Measurements from ENCODE around the gene STRA8. TPM values are rescaled to one million over a fixed set of nuclear protein-coding genes. Genes with fewer than 3 reads are reported as not detected.

Gene STRA8
- total RNA-seq, 1 experiment from 2014 or later = not detected

- no peaks in the 10 kb centered on the region for H4K20me1 ChIP-seq (ENCODE audit: insufficient read depth)
- no peak overlapping the region for H3K4me3 ChIP-seq
- no peak for DNase-seq
- no peaks in the 10 kb centered on the region for H3K9me3 ChIP-seq (ENCODE audit: insufficient read depth, low read depth)
- no peaks in the 10 kb centered on the region for H3K4me1 ChIP-seq (replicated peaks; ENCODE audit: insufficient read depth)
- peaks cover 37% of the 10 kb centered on the region for H3K27me3 ChIP-seq (ENCODE audit: insufficient read depth, low read depth)
- intact Hi-C loops (cut with micrococcal nuclease; ENCODE audit: unreplicated experiment) = no loop called here
- ChIA-PET CTCF (no interaction called here), POLR2A (ENCODE audit: unreplicated experiment) (no interaction called here)
- no TSS peak for BruUV-seq (replicated peaks)
- no peak overlapping the region for H3K4me2 ChIP-seq
- no peaks in the 10 kb centered on the region for H3K36me3 ChIP-seq (ENCODE audit: low read depth)
- H3K79me2 ChIP-seq (ENCODE audit: low read depth) = no peaks in the 10 kb centered on the region
- no peaks in the 10 kb centered on the region for H3F3A ChIP-seq (ENCODE audit: insufficient read depth, low read depth)
- no peak overlapping the region for H2AFZ ChIP-seq
- no peak for TF ChIP-seq CTCF (conservative IDR thresholded peaks at IDR 0.05)
- no peak for TF ChIP-seq EZH2 (IDR thresholded peaks at IDR 0.05; ENCODE audit: low read depth)
- no peaks in the 10 kb centered on the region for H3K9me2 ChIP-seq (ENCODE audit: insufficient read depth)
- H3K27ac ChIP-seq = no peak overlapping the region
Measured at GRCh38 chr7:135265637-135266036, 32.0 kb downstream of the STRA8 start.

GRCh38 chr7:135269921-135270320 is 36.3 kb downstream of the STRA8 start:
- H3K4me3 ChIP-seq = no peak overlapping the region
- no peaks in the 10 kb centered on the region for H3K9me3 ChIP-seq (ENCODE audit: insufficient read depth, low read depth)
- H3F3A ChIP-seq (ENCODE audit: insufficient read depth, low read depth) = no peaks in the 10 kb centered on the region
- no peak overlapping the region for H2AFZ ChIP-seq
- H3K27me3 ChIP-seq (ENCODE audit: insufficient read depth, low read depth) = peaks cover 37% of the 10 kb centered on the region
- ChIA-PET POLR2A (ENCODE audit: unreplicated experiment) (no interaction called here), CTCF (no interaction called here)
- intact Hi-C loops (cut with micrococcal nuclease; ENCODE audit: unreplicated experiment) = loop anchor here (10.0 kb wide), 1 partner anchor 585 kb away; no protein-coding TSS in a partner anchor
- no TSS peak for BruUV-seq (replicated peaks)
- no peak overlapping the region for H3K27ac ChIP-seq
- no peaks in the 10 kb centered on the region for H3K4me1 ChIP-seq (replicated peaks; ENCODE audit: insufficient read depth)
- no peaks in the 10 kb centered on the region for H4K20me1 ChIP-seq (ENCODE audit: insufficient read depth)
- no peaks in the 10 kb centered on the region for H3K9me2 ChIP-seq (ENCODE audit: insufficient read depth)
- no peaks in the 10 kb centered on the region for H3K36me3 ChIP-seq (ENCODE audit: low read depth)
- TF ChIP-seq EZH2 (IDR thresholded peaks at IDR 0.05; ENCODE audit: low read depth) (no peak), CTCF (conservative IDR thresholded peaks at IDR 0.05) (no peak)
- DNase-seq = no peak
- H3K4me2 ChIP-seq = no peak overlapping the region
- no peaks in the 10 kb centered on the region for H3K79me2 ChIP-seq (ENCODE audit: low read depth)

GRCh38 chr7:135270577-135271254 is 37.1 kb downstream of the STRA8 start:
- H3K4me1 ChIP-seq (replicated peaks; ENCODE audit: insufficient read depth) = no peaks in the 10 kb centered on the region
- DNase-seq = no peak
- H3K27ac ChIP-seq = no peak overlapping the region
- H2AFZ ChIP-seq = no peak overlapping the region
- no peak for TF ChIP-seq CTCF (conservative IDR thresholded peaks at IDR 0.05)
- TF ChIP-seq EZH2 (IDR thresholded peaks at IDR 0.05; ENCODE audit: low read depth) = no peak
- H3K9me2 ChIP-seq (ENCODE audit: insufficient read depth) = no peaks in the 10 kb centered on the region
- no peaks in the 10 kb centered on the region for H3K79me2 ChIP-seq (ENCODE audit: low read depth)
- no peaks in the 10 kb centered on the region for H3F3A ChIP-seq (ENCODE audit: insufficient read depth, low read depth)
- ChIA-PET CTCF (no interaction called here), POLR2A (ENCODE audit: unreplicated experiment) (no interaction called here)
- H3K4me2 ChIP-seq = no peak overlapping the region
- no peaks in the 10 kb centered on the region for H3K36me3 ChIP-seq (ENCODE audit: low read depth)
- H3K27me3 ChIP-seq (ENCODE audit: insufficient read depth, low read depth) = peaks cover 37% of the 10 kb centered on the region
- no peak overlapping the region for H3K4me3 ChIP-seq
- intact Hi-C loops (cut with micrococcal nuclease; ENCODE audit: unreplicated experiment) = loop anchor here (10.0 kb wide), 1 partner anchor 586 kb away; no protein-coding TSS in a partner anchor
- no TSS peak for BruUV-seq (replicated peaks)
- H3K9me3 ChIP-seq (ENCODE audit: insufficient read depth, low read depth) = no peaks in the 10 kb centered on the region
- no peaks in the 10 kb centered on the region for H4K20me1 ChIP-seq (ENCODE audit: insufficient read depth)

Data from PC-9 (cell line).